Stomach (tissue), 9 donors: ENCODE measurements around the gene CLEC4D. TPM values are rescaled to one million over a fixed set of nuclear protein-coding genes. Genes with fewer than 3 reads are reported as not detected.

Experiments
- DNase-seq, 2 donors: peaks; one replicate each; pipeline versions ENCODE4 v3.0.0 to v3.0.0-alpha.2; 2013 to 2019
- H3K27ac ChIP-seq, 5 donors: fragments of 200-600 bp in 4 of 5; sonication (generic) in 4 of 5; one replicate each; pipeline ENCODE4 v1.5.1; 2013 to 2019; ENCODE audit warnings: mild to moderate bottlenecking in 1 of 5, moderate library complexity in 1 of 5
- H3K27me3 ChIP-seq, 3 donors: fragments of 200-600 bp; sonication (generic); one replicate each; pipeline ENCODE4 v1.5.1; 2017 to 2019; ENCODE audit warnings: mixed run types in 1 of 3
- H3K36me3 ChIP-seq, 4 donors: fragments of 200-600 bp; sonication (generic); 1 replicate in 3 of 4; 2 replicates in 1 of 4; pipeline ENCODE4 v1.5.1; 2016 to 2019
- H3K4me1 ChIP-seq, 4 donors: fragments of 200-600 bp; sonication (generic); one replicate each; pipeline ENCODE4 v1.5.1; 2016 to 2019
- H3K4me3 ChIP-seq, 4 donors: fragments of 200-600 bp; sonication (generic) in 3 of 4; one replicate each; pipeline ENCODE4 v1.5.1; 2016 to 2019; ENCODE audit warnings: mild to moderate bottlenecking in 1 of 4
- H3K9me3 ChIP-seq, 4 donors: fragments of 200-600 bp; sonication (generic); one replicate each; pipeline ENCODE4 v1.5.1; 2016 to 2019
- EP300 ChIP-seq: sonication (generic); formaldehyde crosslinking; IDR thresholded peaks from one replicate; pipeline ENCODE4 v1.6.1; 2017; ENCODE audit warnings: antibody characterized with exemption
- POLR2A ChIP-seq, 4 donors: fragments of 450-650 bp; IDR thresholded peaks; one replicate each; pipeline ENCODE4 v1.6.1; 2016; ENCODE audit warnings: antibody characterized with exemption in 4 of 4, control low read depth in 2 of 4, mild to moderate bottlenecking in 1 of 4, moderate library complexity in 1 of 4
- POLR2AphosphoS5 ChIP-seq, 3 donors: sonication (generic); formaldehyde crosslinking; IDR thresholded peaks; one replicate each; pipeline ENCODE4 v1.6.1; 2016; ENCODE audit warnings: antibody characterized with exemption in 3 of 3
- WGBS, 5 donors: extraction: QIAGEN DNeasy Blood & Tissue Kit in 3 of 5; methylation state at CpG; one replicate each; pipeline versions ENCODE4 v1.1.5 to v1.1.7; 2013 to 2018; 5-methylcytosine and 5-hydroxymethylcytosine counted together
- intact Hi-C: fragments of 100-400 bp; cut with DNase I; formaldehyde crosslinking; loops from one replicate; pipeline ENCODE4 v1.15.1; 2023; ENCODE audit warnings: low total_unique reads
- polyA plus RNA-seq, 3 donors: library from polyadenylated mRNA; stranded (reverse); fragments of 200-250 nt; gene quantifications; one replicate each; pipeline ENCODE4 v1.2.3, GENCODE V29; 2013
- total RNA-seq, 5 donors: library from RNA; depleted of rRNA; stranded (reverse); fragments of >200 nt; gene quantifications; one replicate each; pipeline versions ENCODE4 v1.1.0 to v1.2.3, GENCODE V29; 2014 to 2016
- TF ChIP-seq, protein P1 (sequence below), 7 experiments: fragments of 450-650 bp in 4 of 7; fragments of 200-600 bp in 3 of 7; sonication (generic) in 3 of 7; IDR thresholded peaks; one replicate each; pipeline ENCODE4 v1.5.1; 2016 to 2019; ENCODE audit warnings: antibody characterized with exemption in 7 of 7, control low read depth in 2 of 7, mild to moderate bottlenecking in 1 of 7
- donor health status: healthy with polysubstance abuse.
- donor health status: Bipolar disorder and iron deficiency.
- donor health status: healthy.

CLEC4D gene
- total and polyA plus RNA-seq, 8 donors, result 0.19 to 1.8 (median 0.20) TPM; not detected in 5

DNA sequence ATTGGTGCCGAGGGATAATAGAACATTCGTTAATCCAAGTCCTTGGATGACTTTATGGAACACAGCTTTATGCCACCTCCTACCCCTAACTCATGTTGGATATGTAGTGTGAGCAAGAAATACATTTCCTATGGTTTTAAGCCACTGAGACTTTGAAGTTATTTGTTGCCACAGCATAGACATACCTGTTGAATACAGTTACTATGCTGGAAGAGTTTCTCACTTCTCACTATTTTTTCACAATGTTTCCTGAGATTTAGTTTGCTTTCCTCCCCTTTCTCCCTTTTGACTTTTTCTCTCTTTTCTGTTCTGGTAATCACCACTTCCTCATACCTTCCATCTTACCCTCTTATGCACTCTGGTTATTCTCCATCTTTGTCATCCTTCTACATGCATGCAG, 34.9 kb downstream of the CLEC4D start:
- WGBS, 5 donors, result 88 to 95% (median 92%) methylated on average over 2 of the region's 2 CpGs
- H3K4me1 ChIP-seq, result peaks cover 0 to 4% (median 0%) of the 10 kb centered on the region in 4 donors
- H3K36me3 ChIP-seq, result no peaks in the 10 kb centered on the region
- no peak overlapping the region for H3K4me3 ChIP-seq
- intact Hi-C loops, result no loop called here
- no peaks in the 10 kb centered on the region for H3K27me3 ChIP-seq
- H3K9me3 ChIP-seq, result no peaks in the 10 kb centered on the region
- no peak overlapping the region for H3K27ac ChIP-seq
- DNase-seq, result no peak
- no peak for TF ChIP-seq EP300
- TF ChIP-seq, protein P1, sequence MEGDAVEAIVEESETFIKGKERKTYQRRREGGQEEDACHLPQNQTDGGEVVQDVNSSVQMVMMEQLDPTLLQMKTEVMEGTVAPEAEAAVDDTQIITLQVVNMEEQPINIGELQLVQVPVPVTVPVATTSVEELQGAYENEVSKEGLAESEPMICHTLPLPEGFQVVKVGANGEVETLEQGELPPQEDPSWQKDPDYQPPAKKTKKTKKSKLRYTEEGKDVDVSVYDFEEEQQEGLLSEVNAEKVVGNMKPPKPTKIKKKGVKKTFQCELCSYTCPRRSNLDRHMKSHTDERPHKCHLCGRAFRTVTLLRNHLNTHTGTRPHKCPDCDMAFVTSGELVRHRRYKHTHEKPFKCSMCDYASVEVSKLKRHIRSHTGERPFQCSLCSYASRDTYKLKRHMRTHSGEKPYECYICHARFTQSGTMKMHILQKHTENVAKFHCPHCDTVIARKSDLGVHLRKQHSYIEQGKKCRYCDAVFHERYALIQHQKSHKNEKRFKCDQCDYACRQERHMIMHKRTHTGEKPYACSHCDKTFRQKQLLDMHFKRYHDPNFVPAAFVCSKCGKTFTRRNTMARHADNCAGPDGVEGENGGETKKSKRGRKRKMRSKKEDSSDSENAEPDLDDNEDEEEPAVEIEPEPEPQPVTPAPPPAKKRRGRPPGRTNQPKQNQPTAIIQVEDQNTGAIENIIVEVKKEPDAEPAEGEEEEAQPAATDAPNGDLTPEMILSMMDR (IDR thresholded peaks at IDR 0.05), result no peak
- TF ChIP-seq POLR2AphosphoS5 (IDR thresholded peaks at IDR 0.05), result no peak
- no peak for TF ChIP-seq POLR2A (IDR thresholded peaks at IDR 0.05)

DNA sequence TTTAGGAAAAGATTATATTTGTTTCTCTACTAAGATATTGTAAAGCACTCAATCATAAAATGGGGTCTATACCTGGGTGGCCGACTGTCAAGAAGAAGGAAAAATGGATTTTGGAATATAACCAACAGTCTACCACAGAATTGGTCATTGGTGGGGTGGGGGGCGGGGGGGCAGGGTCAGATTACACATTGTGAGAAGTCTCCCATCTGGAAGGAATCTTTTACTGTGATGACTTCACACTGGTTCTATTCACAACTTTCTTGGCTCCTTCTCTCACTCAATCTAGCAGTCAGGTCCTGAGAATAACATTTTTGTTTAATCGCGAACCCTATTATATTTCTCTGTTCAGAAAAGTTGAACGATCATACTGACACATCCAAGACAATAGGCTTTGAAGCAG, 36.1 kb downstream of the CLEC4D start:
- Histone ChIP-seq H3K4me1 (peaks cover 0 to 2% (median 0%) of the 10 kb centered on the region in 4 donors), H3K27me3 (no peaks in the 10 kb centered on the region), H3K36me3 (no peaks in the 10 kb centered on the region), H3K4me3 (no peak overlapping the region), H3K27ac (no peak overlapping the region), H3K9me3 (no peaks in the 10 kb centered on the region)
- TF ChIP-seq, protein P1 (IDR thresholded peaks at IDR 0.05), result no peak
- TF ChIP-seq POLR2A (IDR thresholded peaks at IDR 0.05), result no peak
- TF ChIP-seq EP300, result no peak
- TF ChIP-seq POLR2AphosphoS5 (IDR thresholded peaks at IDR 0.05), result no peak
- no peak for DNase-seq
- intact Hi-C loops, result no loop called here
- 68 to 85% (median 76%) methylated on average over 5 of the region's 5 CpGs for WGBS, 5 donors

DNA sequence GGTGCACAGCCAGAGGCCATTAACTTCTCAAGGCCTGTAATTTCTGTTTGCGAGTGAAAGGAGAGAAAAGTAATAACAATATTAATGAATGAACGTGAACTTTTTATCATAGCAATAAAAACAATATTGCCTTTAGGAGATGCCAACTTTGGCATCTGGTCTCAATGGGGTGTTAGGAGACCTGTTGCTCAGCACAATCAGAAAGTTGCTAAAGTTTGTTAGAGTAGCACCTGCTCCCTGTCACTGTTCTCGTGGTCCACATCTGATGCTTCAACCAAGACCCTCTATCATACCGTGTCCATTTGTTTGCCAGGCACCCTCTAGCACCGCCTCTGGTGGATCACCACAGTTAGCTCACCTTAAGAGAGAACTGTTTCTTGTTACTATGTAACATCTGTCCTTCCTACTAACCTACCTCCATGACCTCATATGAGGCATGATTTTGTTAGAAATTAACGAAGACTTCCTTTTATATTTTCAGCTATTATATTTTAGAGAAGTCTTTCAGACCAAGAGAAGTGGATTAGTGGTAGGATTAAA, 39.9 kb downstream of the CLEC4D start:
- no peak for TF ChIP-seq EP300
- TF ChIP-seq, protein P1 (IDR thresholded peaks at IDR 0.05), result no peak
- TF ChIP-seq POLR2AphosphoS5 (IDR thresholded peaks at IDR 0.05), result no peak
- no peak for TF ChIP-seq POLR2A (IDR thresholded peaks at IDR 0.05)
- DNase-seq, result no peak
- H3K4me1 ChIP-seq, result no peaks in the 10 kb centered on the region
- H3K9me3 ChIP-seq, result no peaks in the 10 kb centered on the region
- no peaks in the 10 kb centered on the region for H3K36me3 ChIP-seq
- intact Hi-C loops, result no loop called here
- WGBS, 5 donors, result 66 to 74% (median 69%) methylated on average over 6 of the region's 6 CpGs
- H3K4me3 ChIP-seq, result no peak overlapping the region
- no peaks in the 10 kb centered on the region for H3K27me3 ChIP-seq
- no peak overlapping the region for H3K27ac ChIP-seq

DNA sequence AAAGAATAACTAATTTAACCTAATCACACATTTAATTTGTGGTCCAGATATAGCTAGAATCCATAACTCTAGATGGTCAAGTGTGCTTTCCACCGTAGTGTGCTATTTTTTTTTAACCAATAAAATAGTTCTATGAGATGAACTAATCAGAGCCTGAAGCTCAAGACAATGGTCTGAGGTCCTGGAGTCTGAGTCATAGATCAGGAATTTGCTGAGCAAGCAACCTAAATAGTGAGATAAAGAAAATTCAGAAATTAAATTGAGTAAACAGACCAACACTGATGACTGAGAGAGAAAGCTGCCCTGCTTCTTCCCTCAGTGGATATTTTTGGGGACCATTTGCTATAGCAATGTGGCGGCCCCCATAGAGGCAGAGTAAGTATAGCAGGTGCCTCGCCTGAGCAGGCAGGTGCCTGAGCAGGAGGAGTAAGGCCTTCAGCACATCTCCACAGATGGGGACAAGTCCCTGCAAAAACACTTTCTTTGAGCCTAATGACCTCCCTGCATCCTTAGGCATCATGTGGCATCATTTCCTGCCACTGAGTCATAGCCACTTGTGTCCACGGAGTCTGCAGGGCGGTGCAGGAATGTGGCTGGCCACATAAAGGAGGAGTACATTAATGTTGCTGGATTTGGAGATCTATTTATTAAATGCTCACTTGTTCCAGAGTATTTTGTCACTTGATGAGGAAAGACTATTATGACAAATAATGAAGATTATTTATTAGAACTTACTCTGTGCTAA, 41.3 kb downstream of the CLEC4D start:
- no peaks in the 10 kb centered on the region for H3K36me3 ChIP-seq
- no peak for TF ChIP-seq EP300
- TF ChIP-seq, protein P1 (IDR thresholded peaks at IDR 0.05), result no peak
- no peak for TF ChIP-seq POLR2A (IDR thresholded peaks at IDR 0.05)
- no peak for TF ChIP-seq POLR2AphosphoS5 (IDR thresholded peaks at IDR 0.05)
- H3K4me1 ChIP-seq, result no peaks in the 10 kb centered on the region
- 79 to 84% (median 82%) methylated on average over 5 of the region's 5 CpGs for WGBS, 5 donors
- no peak overlapping the region for H3K4me3 ChIP-seq
- no peak overlapping the region for H3K27ac ChIP-seq
- no peak for DNase-seq
- H3K27me3 ChIP-seq, result no peaks in the 10 kb centered on the region
- intact Hi-C loops, result no loop called here
- H3K9me3 ChIP-seq, result no peaks in the 10 kb centered on the region
